HEK293 (cell line): Measurements from ENCODE around the gene OSGEPL1.

Source experiments
- CTCF ChIA-PET: fragments of 350-600 bp; formaldehyde crosslinking; extraction: SDS; loops from one replicate; lab custom pipeline; 2021; ENCODE audit warnings: antibody characterized with exemption; lab: Yijun Ruan, JAX
- POLR2A ChIA-PET: fragments of 300-600 bp; formaldehyde crosslinking; extraction: SDS; loops from one replicate; lab custom pipeline; 2020; ENCODE audit warnings: antibody characterized with exemption, inconsistent platforms; lab: Yijun Ruan, JAX
- H3K27ac ChIP-seq: fragments of 200-500 bp; sonication (Bioruptor generic); 2 replicates; pipeline ENCODE4 v1.5.1; 2014; ENCODE audit warnings: low read depth, low read length, control low read depth, inconsistent platforms; ENCODE audit errors: extremely low read depth
- H3K36me3 ChIP-seq, 2 experiments: fragments of 200-500 bp in 1 of 2; sonication (Bioruptor generic) in 1 of 2; 1 replicate in 1 of 2; 2 replicates in 1 of 2; pipeline ENCODE4 v1.5.1; 2014 to 2017; ENCODE audit warnings: inconsistent platforms in 2 of 2, low read length in 2 of 2; ENCODE audit not compliant: control insufficient read depth in 2 of 2, insufficient read depth in 1 of 2
- H3K4me1 ChIP-seq: fragments of 200-500 bp; sonication (Bioruptor generic); 2 replicates; pipeline ENCODE4 v1.5.1; 2014; ENCODE audit warnings: mild to moderate bottlenecking, low read length, inconsistent platforms; ENCODE audit not compliant: control insufficient read depth, insufficient read depth
- H3K4me3 ChIP-seq: 2 replicates; pipeline ENCODE4 v1.5.1; 2011; ENCODE audit warnings: low read depth, mild to moderate bottlenecking, control low read depth, low read length, moderate library complexity
- H3K9me3 ChIP-seq: fragments of 200-500 bp; sonication (Bioruptor generic); 2 replicates; pipeline ENCODE4 v1.5.1; 2014; ENCODE audit warnings: low read depth, low read length, inconsistent platforms; ENCODE audit not compliant: control insufficient read depth, insufficient read depth
- HOXC10 ChIP-seq: sonication (generic); formaldehyde crosslinking; IDR thresholded peaks from 2 replicates; pipeline ENCODE4 v1.8.1; 2023; ENCODE audit warnings: mild to moderate bottlenecking, missing genetic modification reagents
- HOXD13 ChIP-seq: sonication (generic); formaldehyde crosslinking; IDR thresholded peaks from 2 replicates; pipeline ENCODE4 v1.8.0; 2022; ENCODE audit warnings: missing genetic modification reagents, borderline replicate concordance
- KLF10 ChIP-seq: fragments of 450-650 bp; IDR thresholded peaks from 2 replicates; pipeline ENCODE4 v1.5.1; 2018; ENCODE audit warnings: missing biosample characterization, mild to moderate bottlenecking, missing genetic modification characterization
- PRDM2 ChIP-seq: fragments of 450-650 bp; formaldehyde crosslinking; IDR thresholded peaks from 2 replicates; pipeline ENCODE4 v1.5.1; 2016; ENCODE audit warnings: missing biosample characterization, missing genetic modification characterization, borderline replicate concordance
- TRIM28 ChIP-seq: IDR thresholded peaks from 2 replicates; pipeline ENCODE4 v1.6.1; 2011; ENCODE audit warnings: low read length, control low read depth, borderline replicate concordance
- ZBTB17 ChIP-seq: fragments of 450-650 bp; formaldehyde crosslinking; IDR thresholded peaks from 2 replicates; pipeline ENCODE4 v1.5.1; 2016; ENCODE audit warnings: missing biosample characterization, missing genetic modification characterization
- ZBTB7A ChIP-seq: fragments of 450-650 bp; formaldehyde crosslinking; IDR thresholded peaks from 2 replicates; pipeline ENCODE4 v1.5.1; 2016; ENCODE audit warnings: low read depth, missing biosample characterization, missing genetic modification characterization
- ZNF239 ChIP-seq: fragments of 450-650 bp; formaldehyde crosslinking; IDR thresholded peaks from 2 replicates; pipeline ENCODE4 v1.5.1; 2016; ENCODE audit warnings: missing biosample characterization, missing genetic modification characterization
- ZNF24 ChIP-seq: fragments of 450-650 bp; formaldehyde crosslinking; IDR thresholded peaks from 2 replicates; pipeline ENCODE4 v1.5.1; 2016; ENCODE audit warnings: missing biosample characterization, missing genetic modification characterization
- ZNF335 ChIP-seq: fragments of 450-650 bp; formaldehyde crosslinking; conservative IDR thresholded peaks from 2 replicates; pipeline ENCODE4 v1.5.1; 2016; ENCODE audit warnings: missing biosample characterization, missing genetic modification characterization
- ZNF449 ChIP-seq: fragments of 450-650 bp; formaldehyde crosslinking; IDR thresholded peaks from 2 replicates; pipeline ENCODE4 v1.5.1; 2017; ENCODE audit warnings: missing biosample characterization, mild to moderate bottlenecking, missing genetic modification characterization, moderate library complexity
- ZNF585B ChIP-seq: fragments of 450-650 bp; formaldehyde crosslinking; IDR thresholded peaks from 2 replicates; pipeline ENCODE4 v1.5.1; 2016; ENCODE audit warnings: missing biosample characterization, missing genetic modification characterization
- ZNF660 ChIP-seq: fragments of 450-650 bp; IDR thresholded peaks from 2 replicates; pipeline ENCODE4 v1.5.1; 2018; ENCODE audit warnings: missing biosample characterization, mild to moderate bottlenecking, missing genetic modification characterization
- ZNF707 ChIP-seq: fragments of 450-650 bp; formaldehyde crosslinking; IDR thresholded peaks from 2 replicates; pipeline ENCODE4 v1.5.1; 2016; ENCODE audit warnings: missing biosample characterization, missing genetic modification characterization
- TF ChIP-seq, protein P1 (sequence below): fragments of 450-650 bp; formaldehyde crosslinking; conservative IDR thresholded peaks from 2 replicates; pipeline ENCODE4 v1.5.1; 2016; ENCODE audit warnings: low read depth, missing biosample characterization, missing genetic modification characterization
- TF ChIP-seq, protein P2 (sequence below): fragments of 450-650 bp; formaldehyde crosslinking; IDR thresholded peaks from 2 replicates; pipeline ENCODE4 v1.5.1; 2016; ENCODE audit warnings: missing biosample characterization, missing genetic modification characterization, borderline replicate concordance
- TF ChIP-seq, protein P3 (sequence below): fragments of 450-650 bp; formaldehyde crosslinking; conservative IDR thresholded peaks from 2 replicates; pipeline ENCODE4 v1.5.1; 2016; ENCODE audit warnings: low read depth, missing biosample characterization, missing genetic modification characterization

OSGEPL1 gene

GRCh38 chr2:189783451-189783926 lies 20.9 kb upstream of the OSGEPL1 start:
- Histone ChIP-seq H3K4me3 (peak overlapping the region; percentile 97), H3K27ac (peak overlapping the region; percentile 89), H3K4me1 (peaks cover 5% of the 10 kb centered on the region; the same call in 1 of the 2 replicates), H3K9me3 (no peaks in the 10 kb centered on the region), H3K36me3 (peaks cover 28 to 57% of the 10 kb centered on the region in 2 experiments)
- ChIA-PET POLR2A (interaction anchor here (0.6 to 2.4 kb wide), 6 partner anchors 10 to 536 kb away, joined by 3 to 24 read pairs (median 6); partner anchors contain the start of genes ANKAR, HIBCH and OSGEPL1), CTCF (no interaction called here)
- TF ChIP-seq ZNF707 (tag by site-specific recombination) (no peak), HOXC10 (no peak), TRIM28 (peak; percentile 57; the same call in 1 of the 2 replicates), ZNF449 (tag by site-specific recombination) (no peak), PRDM2 (tag by site-specific recombination) (no peak), ZNF660 (tag by site-specific recombination) (no peak), ZNF335 (tag by site-specific recombination) (peak; percentile 8; the same call in 1 of the 2 replicates), ZBTB7A (no peak), ZBTB17 (no peak), HOXD13 (CRISPR knock-in tag) (no peak), ZNF585B (peak; percentile 57), KLF10 (no peak), ZNF239 (tag by site-specific recombination) (no peak), ZNF24 (tag by site-specific recombination) (no peak)
- TF ChIP-seq, protein P1, sequence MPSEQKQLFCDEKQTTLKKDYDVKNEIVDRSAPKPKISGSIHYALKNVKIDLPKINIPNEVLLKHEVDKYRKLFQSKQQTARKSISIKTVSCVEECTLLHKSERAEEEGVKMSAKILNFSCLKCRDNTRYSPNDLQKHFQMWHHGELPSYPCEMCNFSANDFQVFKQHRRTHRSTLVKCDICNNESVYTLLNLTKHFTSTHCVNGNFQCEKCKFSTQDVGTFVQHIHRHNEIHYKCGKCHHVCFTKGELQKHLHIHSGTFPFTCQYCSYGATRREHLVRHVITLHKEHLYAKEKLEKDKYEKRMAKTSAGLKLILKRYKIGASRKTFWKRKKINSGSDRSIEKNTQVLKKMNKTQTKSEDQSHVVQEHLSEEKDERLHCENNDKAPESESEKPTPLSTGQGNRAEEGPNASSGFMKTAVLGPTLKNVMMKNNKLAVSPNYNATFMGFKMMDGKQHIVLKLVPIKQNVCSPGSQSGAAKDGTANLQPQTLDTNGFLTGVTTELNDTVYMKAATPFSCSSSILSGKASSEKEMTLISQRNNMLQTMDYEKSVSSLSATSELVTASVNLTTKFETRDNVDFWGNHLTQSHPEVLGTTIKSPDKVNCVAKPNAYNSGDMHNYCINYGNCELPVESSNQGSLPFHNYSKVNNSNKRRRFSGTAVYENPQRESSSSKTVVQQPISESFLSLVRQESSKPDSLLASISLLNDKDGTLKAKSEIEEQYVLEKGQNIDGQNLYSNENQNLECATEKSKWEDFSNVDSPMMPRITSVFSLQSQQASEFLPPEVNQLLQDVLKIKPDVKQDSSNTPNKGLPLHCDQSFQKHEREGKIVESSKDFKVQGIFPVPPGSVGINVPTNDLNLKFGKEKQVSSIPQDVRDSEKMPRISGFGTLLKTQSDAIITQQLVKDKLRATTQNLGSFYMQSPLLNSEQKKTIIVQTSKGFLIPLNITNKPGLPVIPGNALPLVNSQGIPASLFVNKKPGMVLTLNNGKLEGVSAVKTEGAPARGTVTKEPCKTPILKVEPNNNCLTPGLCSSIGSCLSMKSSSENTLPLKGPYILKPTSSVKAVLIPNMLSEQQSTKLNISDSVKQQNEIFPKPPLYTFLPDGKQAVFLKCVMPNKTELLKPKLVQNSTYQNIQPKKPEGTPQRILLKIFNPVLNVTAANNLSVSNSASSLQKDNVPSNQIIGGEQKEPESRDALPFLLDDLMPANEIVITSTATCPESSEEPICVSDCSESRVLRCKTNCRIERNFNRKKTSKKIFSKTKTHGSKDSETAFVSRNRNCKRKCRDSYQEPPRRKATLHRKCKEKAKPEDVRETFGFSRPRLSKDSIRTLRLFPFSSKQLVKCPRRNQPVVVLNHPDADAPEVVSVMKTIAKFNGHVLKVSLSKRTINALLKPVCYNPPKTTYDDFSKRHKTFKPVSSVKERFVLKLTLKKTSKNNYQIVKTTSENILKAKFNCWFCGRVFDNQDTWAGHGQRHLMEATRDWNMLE (tag by site-specific recombination) = peak; percentile 59; the same call in 1 of the 2 replicates
- TF ChIP-seq, protein P2, sequence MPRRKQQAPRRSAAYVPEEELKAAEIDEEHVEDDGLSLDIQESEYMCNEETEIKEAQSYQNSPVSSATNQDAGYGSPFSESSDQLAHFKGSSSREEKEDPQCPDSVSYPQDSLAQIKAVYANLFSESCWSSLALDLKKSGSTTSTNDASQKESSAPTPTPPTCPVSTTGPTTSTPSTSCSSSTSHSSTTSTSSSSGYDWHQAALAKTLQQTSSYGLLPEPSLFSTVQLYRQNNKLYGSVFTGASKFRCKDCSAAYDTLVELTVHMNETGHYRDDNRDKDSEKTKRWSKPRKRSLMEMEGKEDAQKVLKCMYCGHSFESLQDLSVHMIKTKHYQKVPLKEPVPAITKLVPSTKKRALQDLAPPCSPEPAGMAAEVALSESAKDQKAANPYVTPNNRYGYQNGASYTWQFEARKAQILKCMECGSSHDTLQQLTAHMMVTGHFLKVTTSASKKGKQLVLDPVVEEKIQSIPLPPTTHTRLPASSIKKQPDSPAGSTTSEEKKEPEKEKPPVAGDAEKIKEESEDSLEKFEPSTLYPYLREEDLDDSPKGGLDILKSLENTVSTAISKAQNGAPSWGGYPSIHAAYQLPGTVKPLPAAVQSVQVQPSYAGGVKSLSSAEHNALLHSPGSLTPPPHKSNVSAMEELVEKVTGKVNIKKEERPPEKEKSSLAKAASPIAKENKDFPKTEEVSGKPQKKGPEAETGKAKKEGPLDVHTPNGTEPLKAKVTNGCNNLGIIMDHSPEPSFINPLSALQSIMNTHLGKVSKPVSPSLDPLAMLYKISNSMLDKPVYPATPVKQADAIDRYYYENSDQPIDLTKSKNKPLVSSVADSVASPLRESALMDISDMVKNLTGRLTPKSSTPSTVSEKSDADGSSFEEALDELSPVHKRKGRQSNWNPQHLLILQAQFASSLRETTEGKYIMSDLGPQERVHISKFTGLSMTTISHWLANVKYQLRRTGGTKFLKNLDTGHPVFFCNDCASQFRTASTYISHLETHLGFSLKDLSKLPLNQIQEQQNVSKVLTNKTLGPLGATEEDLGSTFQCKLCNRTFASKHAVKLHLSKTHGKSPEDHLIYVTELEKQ = no peak
- TF ChIP-seq, protein P3, sequence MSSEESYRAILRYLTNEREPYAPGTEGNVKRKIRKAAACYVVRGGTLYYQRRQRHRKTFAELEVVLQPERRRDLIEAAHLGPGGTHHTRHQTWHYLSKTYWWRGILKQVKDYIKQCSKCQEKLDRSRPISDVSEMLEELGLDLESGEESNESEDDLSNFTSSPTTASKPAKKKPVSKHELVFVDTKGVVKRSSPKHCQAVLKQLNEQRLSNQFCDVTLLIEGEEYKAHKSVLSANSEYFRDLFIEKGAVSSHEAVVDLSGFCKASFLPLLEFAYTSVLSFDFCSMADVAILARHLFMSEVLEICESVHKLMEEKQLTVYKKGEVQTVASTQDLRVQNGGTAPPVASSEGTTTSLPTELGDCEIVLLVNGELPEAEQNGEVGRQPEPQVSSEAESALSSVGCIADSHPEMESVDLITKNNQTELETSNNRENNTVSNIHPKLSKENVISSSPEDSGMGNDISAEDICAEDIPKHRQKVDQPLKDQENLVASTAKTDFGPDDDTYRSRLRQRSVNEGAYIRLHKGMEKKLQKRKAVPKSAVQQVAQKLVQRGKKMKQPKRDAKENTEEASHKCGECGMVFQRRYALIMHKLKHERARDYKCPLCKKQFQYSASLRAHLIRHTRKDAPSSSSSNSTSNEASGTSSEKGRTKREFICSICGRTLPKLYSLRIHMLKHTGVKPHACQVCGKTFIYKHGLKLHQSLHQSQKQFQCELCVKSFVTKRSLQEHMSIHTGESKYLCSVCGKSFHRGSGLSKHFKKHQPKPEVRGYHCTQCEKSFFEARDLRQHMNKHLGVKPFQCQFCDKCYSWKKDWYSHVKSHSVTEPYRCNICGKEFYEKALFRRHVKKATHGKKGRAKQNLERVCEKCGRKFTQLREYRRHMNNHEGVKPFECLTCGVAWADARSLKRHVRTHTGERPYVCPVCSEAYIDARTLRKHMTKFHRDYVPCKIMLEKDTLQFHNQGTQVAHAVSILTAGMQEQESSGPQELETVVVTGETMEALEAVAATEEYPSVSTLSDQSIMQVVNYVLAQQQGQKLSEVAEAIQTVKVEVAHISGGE = peak; percentile 79
